Measurements from ENCODE around the gene DCAF11. TPM values are rescaled to one million over a fixed set of nuclear protein-coding genes. Genes with fewer than 3 reads are reported as not detected.

DCAF11 gene
- total RNA-seq, 1 donor from 2014 or later, result 65.0 TPM

GRCh38 chr14:24164518-24164991 is 50.0 kb downstream of the DCAF11 start:
- peak overlapping the region; percentile 64 for H3K27ac Mint-ChIP-seq
- H3K27me3 Mint-ChIP-seq, result no peaks in the 10 kb centered on the region
- peaks cover 28% of the 10 kb centered on the region for H3K36me3 Mint-ChIP-seq
- no peaks in the 10 kb centered on the region for H3K9me3 Mint-ChIP-seq
- no peak overlapping the region for H3K4me3 Mint-ChIP-seq
- H3K4me1 Mint-ChIP-seq (ENCODE audit: unreplicated experiment), result peaks cover 23% of the 10 kb centered on the region
- no peak for DNase-seq (ENCODE audit: extremely low spot score, unreplicated experiment)
- TF ChIP-seq, protein P1, sequence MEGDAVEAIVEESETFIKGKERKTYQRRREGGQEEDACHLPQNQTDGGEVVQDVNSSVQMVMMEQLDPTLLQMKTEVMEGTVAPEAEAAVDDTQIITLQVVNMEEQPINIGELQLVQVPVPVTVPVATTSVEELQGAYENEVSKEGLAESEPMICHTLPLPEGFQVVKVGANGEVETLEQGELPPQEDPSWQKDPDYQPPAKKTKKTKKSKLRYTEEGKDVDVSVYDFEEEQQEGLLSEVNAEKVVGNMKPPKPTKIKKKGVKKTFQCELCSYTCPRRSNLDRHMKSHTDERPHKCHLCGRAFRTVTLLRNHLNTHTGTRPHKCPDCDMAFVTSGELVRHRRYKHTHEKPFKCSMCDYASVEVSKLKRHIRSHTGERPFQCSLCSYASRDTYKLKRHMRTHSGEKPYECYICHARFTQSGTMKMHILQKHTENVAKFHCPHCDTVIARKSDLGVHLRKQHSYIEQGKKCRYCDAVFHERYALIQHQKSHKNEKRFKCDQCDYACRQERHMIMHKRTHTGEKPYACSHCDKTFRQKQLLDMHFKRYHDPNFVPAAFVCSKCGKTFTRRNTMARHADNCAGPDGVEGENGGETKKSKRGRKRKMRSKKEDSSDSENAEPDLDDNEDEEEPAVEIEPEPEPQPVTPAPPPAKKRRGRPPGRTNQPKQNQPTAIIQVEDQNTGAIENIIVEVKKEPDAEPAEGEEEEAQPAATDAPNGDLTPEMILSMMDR (conservative IDR thresholded peaks at IDR 0.05), result no peak

- Mint-ChIP-seq H3K27ac (peak overlapping the region; percentile 43), H3K4me3 (no peak overlapping the region), H3K9me3 (no peaks in the 10 kb centered on the region), H3K4me1 (ENCODE audit: unreplicated experiment) (peaks cover 26% of the 10 kb centered on the region), H3K36me3 (peaks cover 28% of the 10 kb centered on the region), H3K27me3 (no peaks in the 10 kb centered on the region)
- TF ChIP-seq, protein P1 (conservative IDR thresholded peaks at IDR 0.05), result no peak
- no peak for DNase-seq (ENCODE audit: extremely low spot score, unreplicated experiment)
Observed at GRCh38 chr14:24165785-24166184, 51.2 kb downstream of the DCAF11 start.

DNA sequence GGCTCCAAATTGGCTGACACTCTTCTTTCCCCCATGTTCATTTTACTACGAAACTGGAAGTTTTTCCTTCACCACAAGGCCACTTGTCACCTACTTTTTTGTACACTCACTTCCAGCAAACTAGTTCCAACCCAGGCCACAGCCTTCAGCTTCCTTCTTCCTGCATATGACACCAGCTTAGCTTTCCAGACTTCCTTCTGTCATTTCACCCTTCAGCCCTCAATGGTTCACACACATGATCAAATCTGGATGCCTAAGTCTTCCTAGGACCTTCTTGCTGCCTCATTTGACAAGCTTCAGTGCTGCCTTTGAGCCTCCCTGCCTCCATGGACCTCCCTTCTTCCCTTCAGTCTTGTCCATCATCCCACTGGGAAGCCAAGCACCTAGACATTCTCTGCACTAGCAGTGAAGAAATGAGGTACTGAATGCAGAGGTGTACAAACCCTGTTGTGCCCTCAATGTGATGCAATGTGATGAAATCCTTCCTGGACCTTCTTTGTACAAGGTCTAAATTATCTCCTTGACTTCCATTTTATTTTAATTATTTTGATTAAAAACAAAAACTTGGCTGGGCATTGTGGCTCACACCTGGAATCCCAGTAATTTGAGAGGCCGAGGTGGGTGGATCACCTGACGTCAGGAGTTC is 53.0 kb downstream of the DCAF11 start:
- peaks cover 16% of the 10 kb centered on the region for H3K4me1 Mint-ChIP-seq (ENCODE audit: unreplicated experiment)
- no peaks in the 10 kb centered on the region for H3K9me3 Mint-ChIP-seq
- TF ChIP-seq, protein P1 (conservative IDR thresholded peaks at IDR 0.05), result no peak
- no peak overlapping the region for H3K4me3 Mint-ChIP-seq
- H3K36me3 Mint-ChIP-seq, result peaks cover 22% of the 10 kb centered on the region
- no peaks in the 10 kb centered on the region for H3K27me3 Mint-ChIP-seq
- no peak for DNase-seq (ENCODE audit: extremely low spot score, unreplicated experiment)
- no peak overlapping the region for H3K27ac Mint-ChIP-seq

DNA sequence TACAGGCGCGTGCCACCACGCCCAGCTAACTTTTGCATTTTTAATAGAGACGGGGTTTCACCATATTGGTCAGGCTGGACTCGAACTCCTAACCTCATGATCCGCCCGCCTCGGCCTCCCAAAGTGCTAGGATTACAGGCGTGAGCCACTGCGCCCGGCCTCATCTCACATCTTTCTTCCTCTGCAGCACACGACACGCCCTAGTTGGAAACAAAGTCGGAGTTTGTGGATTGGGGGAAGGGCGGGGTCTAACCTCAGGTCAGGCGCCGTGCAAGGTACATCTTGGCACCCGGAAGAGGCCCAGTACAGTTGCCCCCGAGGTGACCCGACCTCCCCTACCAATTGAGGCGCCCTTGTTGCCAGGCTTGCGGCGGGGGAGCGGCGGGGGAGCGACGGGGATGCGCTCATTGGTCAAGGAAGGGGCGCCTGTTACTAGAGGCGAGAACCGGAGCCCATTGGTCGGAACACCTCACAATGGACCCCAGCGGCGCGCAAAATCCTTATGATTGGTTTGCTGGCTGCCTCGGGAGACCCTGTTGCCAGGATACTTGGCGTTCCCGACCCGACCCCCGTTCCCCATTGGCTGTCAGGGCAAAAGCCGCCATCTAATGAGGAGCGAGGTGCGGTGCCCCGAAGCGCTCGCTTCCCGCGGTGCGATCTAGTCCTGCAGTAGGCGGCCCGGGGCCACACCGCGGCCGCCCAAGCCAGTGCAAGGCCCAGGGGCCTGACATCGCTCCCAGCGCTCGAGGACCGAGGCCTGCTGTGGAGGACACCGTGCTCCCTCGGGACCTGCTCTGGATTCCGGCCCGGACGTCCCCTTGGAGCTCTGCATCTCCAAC is 57.1 kb downstream of the DCAF11 start, which contains the start of gene REC8:
Gene REC8 (plus strand): TSS at position 659 of the 839 bp plus-strand sequence. CDS start 473 bp downstream, outside the sequence.
- Mint-ChIP-seq H3K4me3 (peak within 1 kb of the TSS; percentile 92), H3K9me3 (no peaks in the 10 kb centered on the region), H3K4me1 (ENCODE audit: unreplicated experiment) (peaks cover 25% of the 10 kb centered on the region), H3K27ac (peak within 1 kb of the TSS; percentile 90), H3K27me3 (no peaks in the 10 kb centered on the region), H3K36me3 (peaks cover 21% of the 10 kb centered on the region)
- TF ChIP-seq, protein P1 (conservative IDR thresholded peaks at IDR 0.05), result no peak
- peak; percentile 97 for DNase-seq (ENCODE audit: extremely low spot score, unreplicated experiment)

DNA sequence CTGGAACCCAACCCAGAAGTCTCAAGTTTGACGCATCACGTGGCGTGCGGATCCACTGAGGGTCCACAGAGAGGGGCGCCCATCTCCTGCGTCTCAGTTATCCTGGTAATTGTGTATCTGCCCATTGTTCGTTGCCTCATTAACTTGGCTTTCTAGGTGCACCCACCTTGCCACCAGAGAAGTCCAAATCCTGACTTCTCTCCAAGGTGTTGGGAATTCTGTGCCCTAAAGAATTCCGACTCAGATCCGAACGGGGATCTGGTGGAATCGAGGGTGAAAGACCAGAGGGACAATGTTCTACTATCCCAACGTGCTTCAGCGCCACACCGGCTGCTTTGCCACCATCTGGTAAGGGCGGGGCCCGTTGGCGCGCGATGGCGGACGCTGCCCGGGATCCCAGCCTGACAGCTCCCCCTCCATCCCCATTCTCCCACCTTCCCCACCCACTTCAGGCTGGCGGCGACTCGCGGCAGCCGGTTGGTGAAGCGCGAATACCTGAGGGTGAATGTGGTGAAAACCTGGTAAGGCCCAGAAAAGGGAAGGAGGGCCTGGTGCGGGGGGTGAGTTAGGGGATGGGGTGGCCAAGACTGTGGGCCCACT is 57.8 kb downstream of the DCAF11 start:
- Mint-ChIP-seq H3K9me3 (no peaks in the 10 kb centered on the region), H3K36me3 (peaks cover 20% of the 10 kb centered on the region), H3K4me3 (peak overlapping the region; percentile 92), H3K27me3 (no peaks in the 10 kb centered on the region), H3K27ac (peak overlapping the region; percentile 90), H3K4me1 (ENCODE audit: unreplicated experiment) (peaks cover 25% of the 10 kb centered on the region)
- TF ChIP-seq, protein P1 (conservative IDR thresholded peaks at IDR 0.05), result no peak
- no peak for DNase-seq (ENCODE audit: extremely low spot score, unreplicated experiment)
